Measurements from ENCODE around the gene CYP4X1.
A peak's percentile ranks its signal among the peaks of the same experiment; 100 is the strongest.
"Not testable (repeated sequence)": the region's sequence is repeated elsewhere in the genome, so short reads cannot be mapped to it uniquely, and the experiment has no call there.

CYP4X1 gene, protein sequence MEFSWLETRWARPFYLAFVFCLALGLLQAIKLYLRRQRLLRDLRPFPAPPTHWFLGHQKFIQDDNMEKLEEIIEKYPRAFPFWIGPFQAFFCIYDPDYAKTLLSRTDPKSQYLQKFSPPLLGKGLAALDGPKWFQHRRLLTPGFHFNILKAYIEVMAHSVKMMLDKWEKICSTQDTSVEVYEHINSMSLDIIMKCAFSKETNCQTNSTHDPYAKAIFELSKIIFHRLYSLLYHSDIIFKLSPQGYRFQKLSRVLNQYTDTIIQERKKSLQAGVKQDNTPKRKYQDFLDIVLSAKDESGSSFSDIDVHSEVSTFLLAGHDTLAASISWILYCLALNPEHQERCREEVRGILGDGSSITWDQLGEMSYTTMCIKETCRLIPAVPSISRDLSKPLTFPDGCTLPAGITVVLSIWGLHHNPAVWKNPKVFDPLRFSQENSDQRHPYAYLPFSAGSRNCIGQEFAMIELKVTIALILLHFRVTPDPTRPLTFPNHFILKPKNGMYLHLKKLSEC

DNA sequence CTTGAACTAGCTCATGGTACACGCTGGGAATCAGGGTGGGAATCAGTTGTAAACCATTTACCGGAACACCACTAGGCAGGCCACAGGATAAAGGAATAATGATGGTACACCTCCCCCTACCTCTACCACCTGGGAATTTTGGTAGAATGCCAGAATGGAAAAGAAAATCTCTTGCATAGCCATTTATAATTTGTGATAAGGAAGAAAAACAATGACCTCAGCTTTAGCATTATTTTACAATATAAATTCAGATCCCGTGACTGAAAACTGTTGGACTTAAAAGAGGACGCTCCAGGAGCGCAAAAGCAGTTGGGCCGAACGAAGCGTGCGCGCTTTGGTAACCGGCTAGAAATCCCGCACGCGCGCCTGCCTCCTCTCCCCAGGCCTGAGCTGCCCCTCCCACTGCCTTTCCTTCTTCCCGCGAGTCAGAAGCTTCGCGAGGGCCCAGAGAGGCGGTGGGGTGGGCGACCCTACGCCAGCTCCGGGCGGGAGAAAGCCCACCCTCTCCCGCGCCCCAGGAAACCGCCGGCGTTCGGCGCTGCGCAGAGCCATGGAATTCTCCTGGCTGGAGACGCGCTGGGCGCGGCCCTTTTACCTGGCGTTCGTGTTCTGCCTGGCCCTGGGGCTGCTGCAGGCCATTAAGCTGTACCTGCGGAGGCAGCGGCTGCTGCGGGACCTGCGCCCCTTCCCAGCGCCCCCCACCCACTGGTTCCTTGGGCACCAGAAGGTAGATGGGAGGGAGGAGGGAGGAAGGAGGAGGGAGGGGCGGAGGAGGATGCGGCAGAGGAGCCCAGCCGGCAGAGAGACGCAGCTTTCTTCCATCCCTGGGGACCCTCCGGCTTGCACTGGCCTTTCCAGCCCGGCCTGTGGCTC, at the start of gene CYP4X1:
CYP4X1 (plus strand) TSS at position 402 of the 873 bp plus-strand sequence; CDS start at position 551, 149 bp downstream.
- no peak for DNase-seq (ENCODE audit: low read depth, low spot score)

DNA sequence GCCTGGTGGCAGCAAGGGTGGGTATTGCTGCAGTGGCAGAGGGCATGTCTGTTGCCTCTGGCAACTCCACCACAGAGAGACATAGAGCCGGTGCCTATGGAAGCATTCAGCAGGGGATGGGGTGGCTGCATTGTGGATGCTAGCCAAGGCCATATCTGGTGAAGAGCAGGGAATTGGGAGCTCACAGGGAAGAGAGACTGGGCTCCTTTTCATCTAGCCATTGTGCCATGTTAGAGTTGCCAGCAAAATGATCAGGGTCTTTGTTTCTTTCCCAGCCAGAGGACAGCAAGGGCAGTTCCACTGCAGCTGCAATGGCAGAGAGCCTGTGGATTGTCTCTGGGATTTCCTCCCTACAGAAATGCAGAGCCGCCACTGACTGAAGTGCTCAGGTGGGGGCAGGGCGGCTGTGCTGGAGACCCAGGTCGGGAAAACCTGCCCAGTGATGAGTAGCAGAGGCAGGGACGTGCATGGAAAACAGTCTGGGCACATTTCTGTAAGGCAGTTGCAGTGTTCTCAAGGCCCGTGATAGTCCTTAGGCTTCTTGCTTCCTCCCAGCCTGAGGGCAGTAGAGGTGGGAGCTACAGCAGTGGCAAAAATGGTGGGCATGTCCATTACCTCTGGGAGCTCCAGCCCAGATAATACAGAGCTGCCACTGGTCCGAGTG, 40.2 kb upstream of the CYP4X1 start:
- no peak for DNase-seq (ENCODE audit: low read depth, low spot score)

GRCh38 chr1:46983830-46984586, 39.5 kb upstream of the CYP4X1 start:
- DNase-seq (ENCODE audit: low read depth, low spot score) = peak; percentile 79

- not testable (repeated sequence) for DNase-seq (ENCODE audit: low read depth, low spot score)
Measured at GRCh38 chr1:46990541-46990940, 32.9 kb upstream of the CYP4X1 start.

DNA sequence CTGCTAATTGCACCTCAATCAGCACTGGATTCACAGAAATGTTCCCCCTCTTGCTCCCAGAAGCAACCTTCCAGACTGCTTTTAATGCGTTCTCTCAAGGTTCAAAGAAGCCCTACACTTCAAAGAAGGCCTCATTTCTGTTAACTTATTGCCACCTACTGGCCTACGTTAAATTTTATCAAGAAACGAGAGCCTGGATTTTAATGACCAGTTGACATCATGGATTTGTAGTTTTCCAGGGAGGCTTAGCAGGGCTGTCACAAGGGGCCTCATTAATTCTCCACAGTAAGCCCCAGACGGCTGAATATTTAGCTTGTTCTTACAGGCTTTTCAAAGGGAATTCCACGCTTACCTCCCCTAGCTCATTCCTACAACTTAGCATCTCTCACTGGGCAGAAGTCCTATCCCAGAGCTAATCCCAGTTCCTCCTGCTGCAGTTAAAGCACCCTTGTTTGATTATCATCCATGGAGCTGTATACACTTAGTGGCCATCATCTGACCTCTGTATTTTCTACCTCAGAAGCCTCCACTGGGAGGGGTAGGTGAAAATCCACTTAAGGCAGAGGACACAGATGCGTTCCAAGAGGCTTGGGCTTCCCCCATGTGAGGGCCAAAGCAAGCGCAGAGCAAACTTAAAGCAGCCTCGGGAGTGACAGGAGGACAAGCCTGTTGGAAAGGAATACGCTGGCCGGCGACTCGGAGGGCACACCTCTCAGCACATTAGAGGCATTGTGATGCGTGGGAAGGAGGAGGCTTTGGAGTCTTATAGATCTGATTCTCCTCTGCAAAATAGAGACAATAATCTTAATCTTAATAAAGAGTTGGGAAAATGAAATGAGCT, 32.2 kb upstream of the CYP4X1 start:
- DNase-seq (ENCODE audit: low read depth, low spot score) = no peak

GRCh38 chr1:46996659-46997281, 26.7 kb upstream of the CYP4X1 start:
- no peak for DNase-seq (ENCODE audit: low read depth, low spot score)

DNA sequence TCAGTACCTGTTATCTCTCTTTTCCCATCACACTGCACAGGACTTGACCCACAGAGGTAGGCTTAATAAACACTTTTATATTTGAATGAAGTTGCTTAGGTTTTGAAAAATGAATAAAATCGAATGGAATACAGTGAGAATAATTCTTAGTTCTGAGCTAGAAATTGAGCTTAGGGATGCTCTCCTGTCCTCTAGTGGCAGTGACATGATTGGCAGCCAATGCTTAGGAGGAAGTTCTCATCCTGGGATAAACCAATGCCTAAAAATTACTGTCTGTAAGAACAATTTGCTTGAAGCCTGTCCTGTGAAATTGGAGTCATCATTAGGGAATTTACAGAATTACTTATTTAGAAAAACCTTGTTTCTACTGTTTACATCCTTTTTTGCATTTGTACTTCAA, 21.3 kb upstream of the CYP4X1 start:
- no peak for DNase-seq (ENCODE audit: low read depth, low spot score)

GRCh38 chr1:47003896-47004403, 19.5 kb upstream of the CYP4X1 start:
- DNase-seq (ENCODE audit: low read depth, low spot score) = no peak

- DNase-seq (ENCODE audit: low read depth, low spot score) = not testable (repeated sequence)
Measured at GRCh38 chr1:47006437-47006836, 17.0 kb upstream of the CYP4X1 start.

DNA sequence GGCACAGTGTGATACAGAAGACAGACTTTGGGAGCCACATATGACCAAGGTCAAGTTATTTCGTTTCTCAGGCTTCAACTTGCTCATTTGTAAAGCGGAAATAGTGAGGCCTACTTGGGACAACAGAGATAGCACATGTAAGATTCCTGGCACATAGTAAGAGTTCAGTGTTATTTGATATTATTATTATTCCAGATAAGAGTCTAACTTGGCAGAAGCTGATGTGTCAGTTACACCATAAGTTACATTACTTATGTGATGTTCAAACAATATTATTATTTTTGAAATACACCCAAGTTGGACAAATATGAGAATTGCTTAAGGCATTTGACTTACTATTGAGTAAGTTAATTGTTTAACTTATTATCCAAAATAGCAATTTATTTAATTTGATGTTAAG, 10.2 kb upstream of the CYP4X1 start:
- DNase-seq (ENCODE audit: low read depth, low spot score) = no peak

GRCh38 chr1:47021070-47021469, 2.4 kb upstream of the CYP4X1 start:
- no peak for DNase-seq (ENCODE audit: low read depth, low spot score)

DNA sequence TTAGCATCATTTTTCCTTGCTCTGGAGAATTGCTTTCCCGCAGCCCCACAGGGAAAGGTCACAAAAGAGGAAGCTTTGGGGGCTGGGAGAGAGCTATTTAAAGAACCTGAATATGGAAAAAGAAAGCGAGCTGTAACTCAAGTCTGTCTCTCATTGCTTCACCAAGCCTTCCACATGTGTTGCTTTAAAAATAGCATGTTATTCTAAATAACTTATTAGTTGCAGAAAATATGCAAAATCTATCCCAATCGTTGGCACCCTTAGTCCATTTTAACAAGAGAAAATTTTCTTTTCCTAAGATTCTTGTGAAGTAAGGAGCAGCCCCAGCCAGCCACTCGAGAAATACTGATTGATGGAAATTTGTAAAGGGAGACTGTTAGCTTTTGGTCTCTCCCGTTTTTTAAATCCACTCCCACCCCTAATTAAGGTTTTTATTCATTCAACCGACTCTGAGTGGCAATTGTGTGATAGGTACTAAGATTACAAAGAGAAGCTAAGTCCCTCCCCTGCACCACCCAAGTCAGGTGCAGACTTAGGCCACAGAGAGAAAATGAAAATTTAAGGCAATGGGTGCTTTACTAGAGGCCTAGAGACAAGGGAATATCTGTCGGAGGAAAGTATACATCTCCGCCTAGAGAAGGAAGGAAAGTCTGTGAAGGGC, 802 bp downstream of the CYP4X1 start:
- peak; percentile 21 for DNase-seq (ENCODE audit: low read depth, low spot score)

DNA sequence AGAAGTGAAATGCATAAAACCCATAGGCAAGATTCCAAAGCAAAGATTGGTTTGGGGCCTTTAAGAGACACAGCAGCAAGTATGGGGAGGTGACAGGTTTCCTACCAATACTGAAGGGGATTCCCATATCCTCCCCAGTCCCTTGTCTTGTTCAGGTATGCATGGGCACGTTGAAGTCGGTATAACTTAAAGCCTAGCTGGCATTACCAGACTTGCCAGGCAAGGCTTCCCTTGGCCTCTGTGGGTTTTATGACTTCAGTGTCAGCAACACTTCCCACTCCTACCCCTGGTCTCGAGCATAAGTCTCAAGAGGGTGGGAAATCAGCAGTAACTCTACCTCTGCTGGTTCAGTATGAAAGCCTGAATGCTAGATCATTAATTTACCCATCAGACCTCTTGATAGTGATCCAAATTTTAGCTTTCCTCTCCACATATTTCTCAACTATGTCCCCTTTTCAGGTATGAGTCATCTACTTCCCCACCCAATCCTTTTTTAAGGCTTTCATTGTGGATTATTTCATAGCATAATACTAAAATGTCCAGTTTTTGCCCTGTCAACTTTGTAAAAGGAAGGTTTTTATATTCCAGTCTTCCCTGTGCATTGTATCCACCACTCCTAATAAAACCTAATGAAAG, 6.8 kb downstream of the CYP4X1 start:
- no peak for DNase-seq (ENCODE audit: low read depth, low spot score)

DNA sequence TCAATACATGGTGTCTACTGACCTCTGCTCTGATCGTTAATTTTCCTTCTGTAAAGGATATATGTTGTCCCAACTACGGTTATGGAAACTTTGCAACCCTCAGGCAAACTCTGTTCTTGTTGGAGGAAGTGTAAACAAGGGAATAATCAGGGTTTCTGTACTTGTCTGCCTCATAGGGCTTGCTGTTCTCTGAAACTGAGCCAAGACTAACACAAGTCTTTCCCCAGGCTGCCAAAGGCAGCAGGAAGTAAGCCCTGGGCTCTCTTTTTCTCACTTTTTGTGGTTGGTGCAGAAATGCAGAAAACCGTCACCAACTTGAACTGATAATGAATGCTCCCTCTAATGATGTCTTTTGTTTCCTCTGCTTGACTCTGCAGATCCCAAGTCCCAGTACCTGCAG, 7.6 kb downstream of the CYP4X1 start:
- peak; percentile 62 for DNase-seq (ENCODE audit: low read depth, low spot score)

GRCh38 chr1:47031585-47031984, 8.1 kb downstream of the CYP4X1 start:
- DNase-seq (ENCODE audit: low read depth, low spot score) = peak; percentile 29

- no peak for DNase-seq (ENCODE audit: low read depth, low spot score)
Measured at GRCh38 chr1:47036764-47037163, 13.3 kb downstream of the CYP4X1 start.

- no peak for DNase-seq (ENCODE audit: low read depth, low spot score)
Measured at GRCh38 chr1:47059376-47059775, 35.9 kb downstream of the CYP4X1 start.

- DNase-seq (ENCODE audit: low read depth, low spot score) = no peak
Measured at GRCh38 chr1:47067097-47067594, 43.7 kb downstream of the CYP4X1 start, which contains the start of gene CYP4Z1. CYP4Z1 (plus strand) TSS chr1:47067231; CDS start chr1:47067491, 260 bp downstream.
